Middle frontal gyrus (tissue), 1 donor: ENCODE measurements around the gene SPPL2C.
"Not testable (repeated sequence)": the region's sequence is repeated elsewhere in the genome, so short reads cannot be mapped to it uniquely, and the experiment has no call there.

Source experiments
- DNase-seq: peaks from one replicate; pipeline ENCODE4 v3.0.0-alpha.2; 2015; ENCODE audit warnings: low spot score; ENCODE audit errors: extremely low spot score

Gene SPPL2C

GRCh38 chr17:45849536-45849990, 4.9 kb downstream of the SPPL2C start:
- DNase-seq, result no peak

DNA sequence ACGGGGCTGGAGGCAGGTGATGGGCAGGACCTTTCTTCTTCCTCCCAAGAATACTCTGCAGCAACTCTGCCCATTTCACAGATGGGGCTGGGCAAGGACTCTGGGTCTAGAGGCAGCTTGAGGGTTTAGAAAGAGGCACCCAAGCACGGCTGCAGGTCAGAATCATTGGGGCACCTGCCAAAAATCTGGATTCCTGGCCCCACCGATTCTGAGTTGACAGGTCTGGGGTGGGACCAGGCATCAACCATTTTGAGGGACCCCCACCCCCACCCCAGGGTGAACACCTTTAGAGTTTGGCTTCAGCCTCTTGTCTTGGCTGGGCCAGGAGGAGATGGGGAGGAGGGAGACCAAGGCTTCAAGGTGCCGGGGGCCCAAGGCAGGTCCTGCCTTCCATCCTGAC, 5.3 kb downstream of the SPPL2C start:
- DNase-seq, result no peak

DNA sequence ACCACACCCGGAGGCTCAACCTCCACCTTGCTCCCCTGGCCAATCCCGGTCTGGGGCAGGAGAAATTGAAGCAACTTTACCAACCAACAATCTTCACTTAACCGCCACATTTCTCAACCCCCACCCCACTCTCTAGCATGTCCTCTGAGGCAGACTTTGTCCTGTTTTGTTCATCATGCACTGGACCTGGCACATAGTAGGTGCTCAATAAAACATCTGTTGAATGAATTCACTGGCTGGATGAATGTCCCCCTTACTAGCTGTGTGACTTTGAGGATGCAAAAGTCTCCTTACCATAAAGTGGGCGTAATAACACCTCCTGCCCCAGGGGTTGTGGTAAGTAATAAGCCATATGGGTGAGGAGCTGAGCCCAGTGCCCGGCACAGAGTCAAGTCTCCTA, 5.8 kb downstream of the SPPL2C start:
- no peak for DNase-seq

DNA sequence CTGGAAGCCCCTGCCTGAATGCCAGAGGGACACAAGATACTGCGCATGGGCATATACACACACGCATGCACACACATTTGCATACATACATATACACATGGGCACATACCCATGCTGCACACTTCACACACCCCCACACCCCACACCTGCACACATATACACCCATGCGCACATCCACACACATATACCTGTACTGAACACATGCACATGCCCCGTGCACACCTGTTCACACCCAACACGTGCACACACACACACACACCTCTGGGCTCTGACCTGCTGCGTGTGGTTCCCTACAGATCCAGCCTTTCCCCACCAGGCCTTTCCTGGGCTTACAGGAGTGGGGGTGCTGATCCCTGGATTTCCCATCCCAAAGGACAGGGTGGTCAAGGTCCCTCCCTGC, 6.3 kb downstream of the SPPL2C start:
- DNase-seq, result no peak

- no peak for DNase-seq
These were observed 6.8 kb downstream of the SPPL2C start for GRCh38 chr17:45851464-45851863.

DNA sequence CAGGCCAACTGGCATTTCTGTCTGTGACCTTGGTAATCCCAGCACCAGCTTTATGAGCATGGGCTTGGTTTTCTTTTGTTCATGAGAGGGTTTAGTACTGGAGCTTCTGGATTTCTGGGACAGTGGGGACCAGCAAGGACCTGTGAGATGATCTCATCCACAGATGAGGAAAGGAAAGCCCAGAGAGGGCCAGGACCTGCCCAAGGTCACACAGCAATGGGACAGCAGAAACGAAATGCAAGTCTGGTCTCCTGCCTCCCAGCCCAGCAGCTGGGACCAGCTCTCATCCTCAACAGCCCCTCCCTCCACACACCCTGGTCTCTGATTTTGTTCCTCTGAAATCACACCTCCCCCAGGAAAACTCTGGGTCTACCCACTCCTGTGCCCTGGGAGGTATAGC, 7.2 kb downstream of the SPPL2C start:
- no peak for DNase-seq

DNA sequence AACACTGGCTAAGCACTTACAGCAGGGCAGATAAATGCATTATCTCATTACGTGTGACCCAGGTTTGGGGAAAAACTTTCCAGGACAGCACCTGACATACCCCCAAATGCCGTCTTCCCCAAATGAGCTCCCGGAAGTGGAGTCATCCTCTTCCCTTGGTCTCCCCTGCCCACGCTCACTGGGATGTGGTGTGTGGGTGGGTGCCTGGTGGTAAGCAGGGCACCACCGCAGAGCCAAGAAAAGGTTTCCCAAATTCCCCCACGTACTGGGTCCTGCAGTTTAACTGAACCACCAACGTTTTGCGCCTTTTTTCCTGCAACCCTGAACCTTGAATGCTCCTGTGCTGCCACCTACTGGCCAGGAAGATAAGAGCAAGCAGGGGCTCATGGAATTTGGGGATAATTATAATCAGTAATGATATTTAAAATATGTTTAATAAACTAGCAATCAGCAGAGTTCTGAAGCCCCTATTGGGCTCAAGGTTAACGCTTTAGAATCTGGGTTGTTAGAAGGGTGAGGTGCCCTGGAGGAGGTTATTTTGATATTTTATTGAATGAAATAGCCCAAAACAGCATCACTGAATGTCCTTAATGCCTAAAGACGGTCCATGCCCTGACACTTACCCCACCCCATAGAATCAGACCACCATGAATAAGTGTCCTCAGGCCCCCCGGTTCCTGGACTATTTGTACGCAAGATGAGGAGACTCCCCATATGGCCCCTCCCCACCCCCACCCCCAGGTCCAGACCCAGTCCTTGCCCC, 8.0 kb downstream of the SPPL2C start:
- DNase-seq, result peak; percentile 56

DNA sequence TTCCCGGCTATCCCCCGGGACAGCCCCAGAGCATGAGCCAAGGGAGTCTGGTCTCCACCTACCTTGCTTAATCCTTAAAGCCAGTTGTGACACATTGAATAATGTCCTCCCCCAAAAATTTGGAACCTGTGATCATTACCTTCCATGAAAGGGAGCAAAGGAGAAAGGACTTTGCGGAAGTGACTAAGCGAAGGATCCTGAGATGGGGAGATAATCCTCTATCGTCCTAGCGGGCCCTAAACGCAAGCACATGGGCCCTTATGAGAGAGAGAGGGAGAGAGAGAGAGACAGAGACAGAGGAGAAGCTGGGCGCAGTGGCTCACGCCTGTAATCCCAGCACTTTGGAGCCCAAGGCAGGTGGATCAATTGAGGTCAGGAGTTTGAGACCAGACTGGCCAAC, 9.5 kb downstream of the SPPL2C start:
- DNase-seq, result no peak

DNA sequence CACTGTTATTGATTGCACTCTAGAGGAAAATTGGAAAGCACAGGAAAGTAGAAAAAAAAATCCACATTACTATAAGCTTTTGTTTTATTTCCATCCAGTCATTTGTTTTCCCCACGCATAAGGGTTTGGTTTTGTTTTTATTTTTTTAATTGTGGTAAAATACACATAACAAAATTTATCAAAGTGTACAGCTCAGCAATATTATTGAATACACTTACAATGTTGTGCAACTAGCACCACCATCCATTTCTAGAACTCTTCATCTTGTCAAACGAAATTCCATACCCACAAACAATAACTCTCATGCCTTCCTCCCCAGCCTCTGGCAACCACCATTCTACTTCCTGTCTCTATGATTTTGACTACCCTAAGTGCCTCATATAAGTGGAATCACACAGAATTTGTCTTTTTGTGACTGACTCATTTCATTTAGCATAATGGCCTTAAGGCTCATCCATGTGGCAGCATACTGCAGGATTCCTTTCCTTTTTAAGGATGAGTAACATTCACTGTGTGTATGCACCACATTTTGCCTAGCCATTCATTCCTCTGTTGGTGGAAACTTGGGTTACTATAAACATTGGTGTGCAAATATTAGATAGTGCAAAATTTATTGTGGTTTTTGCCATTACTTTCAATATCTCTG, 11.1 kb downstream of the SPPL2C start:
- no peak for DNase-seq

DNA sequence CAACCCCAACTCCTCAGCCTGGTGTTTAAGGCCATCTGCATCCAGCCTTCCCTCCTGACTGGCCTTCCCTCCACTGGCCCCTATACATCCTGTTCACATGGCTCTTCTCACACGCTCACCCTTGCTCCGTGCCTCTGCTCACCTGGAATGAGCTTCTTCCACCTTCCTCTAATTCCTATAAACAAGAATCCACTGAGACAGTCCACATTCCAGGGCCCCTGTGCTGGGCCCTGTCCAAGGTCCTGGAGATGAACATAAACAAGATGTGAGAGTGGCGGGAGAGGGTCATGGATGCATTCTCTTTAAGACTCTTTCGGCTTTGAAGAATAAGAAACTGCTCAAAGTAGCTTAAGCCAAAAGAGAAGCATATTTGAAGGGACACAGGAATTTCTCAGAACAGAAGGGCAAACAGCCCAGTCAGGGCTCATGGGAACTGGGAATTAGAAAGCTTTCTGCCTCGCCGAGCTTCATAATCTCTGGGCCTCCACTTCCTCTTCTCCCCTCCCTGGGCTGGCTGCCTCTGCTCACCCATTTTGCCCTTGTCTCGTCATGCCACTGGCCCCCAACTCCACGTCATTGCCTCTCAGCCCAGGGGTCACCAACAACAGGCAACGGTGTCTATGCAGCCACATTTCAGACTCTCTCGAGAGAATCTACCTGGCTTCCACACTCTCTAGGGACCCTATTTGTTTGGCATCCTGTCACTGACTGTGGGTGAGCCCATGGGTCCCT, 13.5 kb downstream of the SPPL2C start:
- no peak for DNase-seq

DNA sequence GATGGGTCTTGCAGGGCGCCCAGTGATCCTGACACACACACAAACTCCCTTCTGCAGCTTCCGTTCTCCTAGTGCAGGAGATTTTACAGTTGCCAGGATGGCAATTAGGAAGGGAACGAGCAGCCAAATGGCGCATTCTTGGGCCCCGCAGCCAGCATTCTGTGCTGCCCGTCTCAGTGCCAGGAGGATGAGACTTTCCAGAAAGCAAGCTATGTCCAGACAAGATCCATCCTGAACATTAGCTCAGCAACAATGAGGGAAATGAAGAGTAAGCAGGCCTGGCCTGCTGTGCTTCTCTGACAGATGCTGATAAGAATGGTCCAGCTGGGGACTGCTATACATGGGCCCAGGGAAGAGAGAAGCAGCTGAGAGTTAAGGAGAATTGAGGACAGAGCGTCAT, 16.5 kb downstream of the SPPL2C start:
- no peak for DNase-seq

DNA sequence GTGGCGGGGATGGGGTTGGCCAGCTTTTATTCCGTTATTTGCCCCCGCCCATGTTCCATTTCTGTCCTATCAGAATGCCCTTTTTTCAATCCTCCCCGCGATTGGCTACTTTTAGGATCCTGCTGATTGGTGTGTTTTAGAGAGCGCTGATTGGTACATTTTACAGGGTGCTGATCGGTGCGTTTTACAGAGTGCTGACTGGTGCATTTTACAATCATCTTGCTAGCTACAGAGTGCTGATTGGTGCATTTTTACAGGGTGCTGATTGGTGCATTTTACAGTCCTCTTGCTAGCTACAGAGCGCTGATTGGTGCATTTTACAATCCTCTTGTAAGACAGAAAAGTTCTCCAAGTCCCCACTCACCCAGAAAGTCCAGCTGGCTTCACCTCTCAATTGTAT, 17.4 kb downstream of the SPPL2C start:
- DNase-seq, result not testable (repeated sequence)

GRCh38 chr17:45863857-45864654, 19.4 kb downstream of the SPPL2C start:
- no peak for DNase-seq

DNA sequence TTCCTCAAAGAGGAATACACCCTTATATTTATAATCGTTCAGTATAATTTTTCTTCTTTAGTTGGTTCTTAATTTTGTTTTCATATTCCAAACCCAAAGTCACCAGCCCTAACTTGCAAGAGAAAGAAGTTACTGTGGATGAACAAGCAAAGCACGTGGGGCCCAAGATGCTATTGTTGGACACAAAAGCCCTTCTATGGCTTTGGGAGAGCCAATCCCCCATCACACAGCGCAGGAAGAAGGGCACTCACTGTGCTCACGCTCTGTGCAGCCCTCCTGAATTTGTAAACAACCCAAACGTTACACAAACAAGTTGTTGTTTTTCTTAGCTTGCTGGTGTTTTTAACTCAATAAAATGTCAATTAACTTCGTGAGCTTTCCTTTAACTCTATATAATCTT, 22.5 kb downstream of the SPPL2C start:
- DNase-seq, result peak; percentile 16

GRCh38 chr17:45867702-45868101, 23.0 kb downstream of the SPPL2C start:
- no peak for DNase-seq

- DNase-seq, result no peak
These were observed 23.6 kb downstream of the SPPL2C start for GRCh38 chr17:45868276-45868675.

GRCh38 chr17:45869676-45870341, 25.1 kb downstream of the SPPL2C start:
- no peak for DNase-seq

DNA sequence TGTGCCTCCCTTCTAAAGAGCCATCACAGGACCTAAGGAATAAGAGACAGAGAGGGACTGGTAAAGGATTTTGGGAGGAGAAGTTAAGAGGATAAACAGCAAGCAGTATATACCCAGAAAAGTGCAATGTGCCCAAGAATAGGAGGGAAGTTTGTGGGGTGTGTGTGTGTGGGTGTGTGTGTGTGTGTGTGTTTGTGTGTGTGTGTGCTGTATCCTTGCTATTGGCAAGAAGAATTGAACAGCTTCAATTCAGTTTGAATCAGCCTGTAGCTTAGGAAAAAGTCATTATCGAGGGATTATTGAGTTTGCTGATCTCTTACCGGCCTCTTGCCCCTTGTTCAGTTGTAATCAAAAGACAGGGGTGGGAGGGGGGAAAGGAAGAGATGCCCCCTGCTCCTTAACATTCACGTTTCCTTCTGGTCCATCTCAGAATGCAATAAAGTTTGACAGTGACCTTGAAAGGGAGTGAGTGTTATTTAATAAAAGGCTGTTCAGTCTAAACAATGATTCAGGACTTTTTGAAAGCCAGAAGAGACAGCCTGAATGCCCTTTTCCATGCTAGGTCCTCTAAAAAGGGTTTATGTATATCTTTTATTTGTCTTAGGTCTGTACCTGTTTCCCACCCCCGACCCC, 25.8 kb downstream of the SPPL2C start:
- no peak for DNase-seq

DNA sequence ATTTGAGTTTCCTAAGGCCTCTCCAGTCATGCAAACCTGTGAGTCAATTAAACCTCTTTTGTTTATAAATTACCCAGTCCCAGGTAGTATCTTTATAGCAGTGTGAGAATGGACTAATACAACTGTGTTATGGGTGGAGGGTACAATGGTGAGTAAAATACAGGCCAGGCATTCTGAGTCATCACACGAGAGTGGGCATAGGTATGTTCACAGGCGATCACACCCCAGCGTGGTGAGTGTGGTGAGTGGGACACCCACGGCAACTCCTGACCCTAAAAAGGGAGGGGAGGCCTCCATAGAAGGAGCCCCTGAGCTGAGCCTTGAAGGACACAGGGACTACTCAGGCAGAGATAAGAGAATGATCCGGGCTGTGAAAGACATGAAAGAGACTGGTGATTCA, 27.0 kb downstream of the SPPL2C start:
- no peak for DNase-seq

GRCh38 chr17:45873728-45874127, 29.0 kb downstream of the SPPL2C start:
- no peak for DNase-seq

DNA sequence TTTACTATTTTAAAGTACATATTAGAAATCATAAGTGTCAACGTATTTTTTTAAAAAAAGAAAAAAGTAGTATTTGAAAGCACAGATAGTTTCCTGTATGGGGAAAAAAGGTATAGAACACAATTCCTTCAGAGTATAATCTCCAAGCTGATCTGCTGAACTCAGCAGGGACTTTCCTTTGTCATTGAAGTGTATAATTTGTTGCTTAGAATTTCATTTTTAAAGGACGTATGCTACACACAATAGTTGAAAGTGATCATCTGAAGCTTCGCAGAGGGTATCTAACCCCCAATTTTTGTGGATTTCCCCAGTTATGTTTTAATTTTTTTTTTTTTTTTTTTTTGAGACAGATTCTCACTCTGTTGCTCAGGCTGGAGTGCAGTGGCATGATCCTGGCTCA, 29.5 kb downstream of the SPPL2C start:
- DNase-seq, result no peak
